Epithelial cell of esophagus (primary cell): ENCODE measurements around the gene CLK4.

Experiments
- DNase-seq: peaks from one replicate; pipeline ENCODE4 v3.0.0; 2010; ENCODE audit warnings: low read depth
- H3K4me3 ChIP-seq: 2 replicates; pipeline ENCODE4 v1.5.1; 2011; ENCODE audit warnings: mild to moderate bottlenecking, low read length, control low read depth
- CTCF ChIP-seq: IDR thresholded peaks from 2 replicates; pipeline ENCODE4 v1.5.1; 2011; ENCODE audit warnings: low read depth, mild to moderate bottlenecking, low read length, control low read depth, inconsistent platforms; ENCODE audit not compliant: insufficient read depth; ENCODE audit errors: missing control alignments

CLK4 gene

GRCh38 chr5:178581621-178582020 is 45.2 kb downstream of the CLK4 start:
- TF ChIP-seq CTCF: no peak
- DNase-seq: no peak
- H3K4me3 ChIP-seq: no peak overlapping the region

- no peak for TF ChIP-seq CTCF
- no peak overlapping the region for H3K4me3 ChIP-seq
- no peak for DNase-seq
Observed at GRCh38 chr5:178580271-178580955, 46.4 kb downstream of the CLK4 start.

GRCh38 chr5:178577944-178578343 is 48.9 kb downstream of the CLK4 start:
- TF ChIP-seq CTCF: no peak
- no peak overlapping the region for H3K4me3 ChIP-seq
- DNase-seq: no peak

- no peak for TF ChIP-seq CTCF
- H3K4me3 ChIP-seq: no peak overlapping the region
- no peak for DNase-seq
Observed at GRCh38 chr5:178577376-178577839, 49.4 kb downstream of the CLK4 start.

GRCh38 chr5:178576591-178577351 is 50.1 kb downstream of the CLK4 start:
- DNase-seq: no peak
- TF ChIP-seq CTCF: no peak
- no peak overlapping the region for H3K4me3 ChIP-seq

GRCh38 chr5:178573216-178573615 is 53.6 kb downstream of the CLK4 start:
- H3K4me3 ChIP-seq: no peak overlapping the region
- no peak for DNase-seq
- no peak for TF ChIP-seq CTCF
